HCT116 (cell line): ENCODE data around the gene ZNRF2. TPM values are rescaled to one million over a fixed set of nuclear protein-coding genes. Genes with fewer than 3 reads are reported as not detected.
"Not testable (repeated sequence)": the region's sequence is repeated elsewhere in the genome, so short reads cannot be mapped to it uniquely, and the experiment has no call there.

Experiments used
- ATAC-seq: fragments of 200-7000 bp; cut with Tn5 transposase; 2 replicates; pipeline ENCODE4 v1.9.1; 2020; ENCODE audit warnings: mild to moderate bottlenecking, moderate library complexity
- BruUV-seq: library from RNA; stranded (reverse); fragments of 400-500 nt; replicated peaks from 2 replicates; lab custom pipeline; 2021; lab: Mats Ljungman, UMichigan
- CTCF ChIA-PET: fragments of 300-600 bp; sonication (Branson Sonifier 250); formaldehyde crosslinking; loops from one replicate; lab custom pipeline; 2021; ENCODE audit warnings: antibody characterized with exemption; lab: Charles Lee
- POLR2A ChIA-PET: fragments of 300-600, 350-600 bp; sonication (Branson Sonifier 250); formaldehyde crosslinking; loops from one replicate; lab custom pipeline; 2021; ENCODE audit warnings: antibody characterized with exemption; lab: Charles Lee
- RAD21 ChIA-PET, 2 experiments: fragments of 300-600 bp; sonication (Branson Sonifier 250); formaldehyde crosslinking; loops; one replicate each; lab custom pipeline; 2023; ENCODE audit warnings: low total read pairs in 2 of 2; ENCODE audit not compliant: uncharacterized antibody in 2 of 2, unreplicated experiment in 2 of 2, low non-redundant PET in 1 of 2; lab: Charles Lee
- DNase-seq: peaks from one replicate; pipeline ENCODE4 v3.0.0-alpha.2; 2010; ENCODE audit warnings: low read depth, low spot score
- H2AFZ ChIP-seq: fragments of 200-600 bp; shearing (Covaris generic), sonication (generic); 2 replicates; pipeline ENCODE4 v1.6.1; 2017; ENCODE audit warnings: low read depth, mixed run types, mixed read lengths, antibody characterized with exemption, low read length; ENCODE audit not compliant: poor library complexity, severe bottlenecking
- H3K27ac ChIP-seq: 2 replicates; pipeline ENCODE4 v1.5.1; 2012; ENCODE audit warnings: low read depth, low read length
- H3K27me3 ChIP-seq: fragments of 200-600 bp; sonication (generic); 2 replicates; pipeline ENCODE4 v1.6.1; 2016; ENCODE audit warnings: mixed run types, low read length, mixed read lengths; ENCODE audit not compliant: insufficient read depth
- H3K36me3 ChIP-seq, 2 experiments: fragments of 200-500 bp in 1 of 2; fragments of 200-600 bp in 1 of 2; sonication (Bioruptor generic) in 1 of 2; sonication (generic) in 1 of 2; 2 replicates each; pipeline versions ENCODE4 v1.5.1 to v1.6.1; 2014 to 2016; ENCODE audit warnings: low read length in 2 of 2, inconsistent platforms in 1 of 2, mixed read lengths in 1 of 2, mixed run types in 1 of 2; ENCODE audit not compliant: insufficient read depth in 2 of 2, control insufficient read depth in 1 of 2
- H3K4me1 ChIP-seq, 2 experiments: fragments of 200-600 bp in 1 of 2; sonication (generic) in 1 of 2; 2 replicates each; pipeline versions ENCODE4 v1.5.1 to v1.6.1; 2012 to 2017; ENCODE audit warnings: low read length in 2 of 2, inconsistent platforms in 1 of 2, mild to moderate bottlenecking in 1 of 2, mixed read lengths in 1 of 2, mixed run types in 1 of 2, moderate library complexity in 1 of 2; ENCODE audit not compliant: insufficient read depth in 2 of 2, control insufficient read depth in 1 of 2
- H3K4me2 ChIP-seq: fragments of 200-600 bp; sonication (generic); 2 replicates; pipeline ENCODE4 v1.6.1; 2017; ENCODE audit warnings: mixed run types, low read length, mixed read lengths
- H3K4me3 ChIP-seq, 2 experiments: fragments of 200-600 bp in 1 of 2; sonication (generic) in 1 of 2; replicated peaks in 1 of 2; 2 replicates each; pipeline ENCODE4 v1.5.1; 2011 to 2016; ENCODE audit warnings: low read length in 2 of 2, control low read depth in 1 of 2, low read depth in 1 of 2, mild to moderate bottlenecking in 1 of 2, mixed read lengths in 1 of 2, mixed run types in 1 of 2
- H3K79me2 ChIP-seq: fragments of 200-600 bp; sonication (generic); 2 replicates; pipeline ENCODE4 v1.6.1; 2017; ENCODE audit warnings: mild to moderate bottlenecking, mixed run types, low read length, moderate library complexity, mixed read lengths; ENCODE audit not compliant: insufficient read depth
- H3K9ac ChIP-seq: fragments of 200-600 bp; sonication (generic); 2 replicates; pipeline ENCODE4 v1.6.1; 2016; ENCODE audit warnings: low read length, mixed read lengths
- H3K9me2 ChIP-seq: fragments of 200-600 bp; sonication (generic), shearing (Covaris generic); 2 replicates; pipeline ENCODE4 v1.6.1; 2017; ENCODE audit warnings: mixed run types, mild to moderate bottlenecking, moderate library complexity; ENCODE audit not compliant: insufficient read depth
- H3K9me3 ChIP-seq, 2 experiments: fragments of 200-500 bp in 1 of 2; fragments of 200-600 bp in 1 of 2; sonication (Bioruptor generic) in 1 of 2; sonication (generic) in 1 of 2; 2 replicates each; pipeline ENCODE4 v1.6.1; 2014 to 2017; ENCODE audit warnings: low read length in 2 of 2, mixed read lengths in 2 of 2, inconsistent platforms in 1 of 2, low read depth in 1 of 2, mild to moderate bottlenecking in 1 of 2, mixed run types in 1 of 2, moderate library complexity in 1 of 2; ENCODE audit not compliant: control insufficient read depth in 1 of 2, insufficient read depth in 1 of 2
- H4K20me1 ChIP-seq: fragments of 200-600 bp; sonication (generic), shearing (Covaris generic); 2 replicates; pipeline ENCODE4 v1.6.1; 2017; ENCODE audit warnings: mixed run types, mild to moderate bottlenecking, moderate library complexity; ENCODE audit not compliant: insufficient read depth
- FOSL1 ChIP-seq: IDR thresholded peaks from 2 replicates; pipeline ENCODE4 v1.6.1; 2012; ENCODE audit warnings: low read depth
- JUND ChIP-seq: IDR thresholded peaks from 2 replicates; pipeline ENCODE4 v1.6.1; 2012
- SP1 ChIP-seq: IDR thresholded peaks from 2 replicates; pipeline ENCODE4 v1.6.1; 2012; ENCODE audit warnings: low read depth
- intact Hi-C: fragments of 100-400 bp; cut with micrococcal nuclease; formaldehyde crosslinking; loops from 2 replicates; pipeline ENCODE4 v1.10.0; 2022
- total RNA-seq: library from RNA; stranded (reverse); gene quantifications from one replicate; pipeline ENCODE4 v1.2.1, GENCODE V29; 2021; ENCODE audit not compliant: unreplicated experiment

ZNRF2 gene
- total RNA-seq, 1 experiment from 2014 or later = 10.2 TPM

DNA sequence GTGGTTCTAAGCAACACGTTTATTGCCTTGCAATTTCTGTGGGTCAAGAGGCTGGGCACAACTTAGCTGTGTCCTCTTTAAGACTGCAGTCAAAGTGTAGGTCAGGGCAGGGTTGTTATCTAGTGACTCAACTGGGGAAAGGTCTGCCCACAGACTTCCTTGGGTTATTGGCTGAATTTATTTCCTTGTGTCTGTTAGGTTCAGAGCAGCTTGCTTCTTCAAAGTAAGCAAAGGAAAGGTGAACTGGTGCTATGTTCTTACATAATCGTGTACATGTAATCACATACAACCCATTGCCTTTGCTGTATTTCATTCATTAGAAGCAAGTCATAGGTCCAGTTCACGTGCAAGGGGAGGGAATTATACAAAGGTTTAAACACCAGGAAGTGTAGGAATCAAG is 5.9 kb downstream of the ZNRF2 start:
- POLR2A ChIA-PET, DNase-seq, BruUV-seq, H3K36me3 ChIP-seq, H3K9me3 ChIP-seq, intact Hi-C loops, H3K27me3 ChIP-seq, H3K27ac ChIP-seq, RAD21 ChIA-PET, H3K9me2 ChIP-seq, H4K20me1 ChIP-seq, H3K9ac ChIP-seq, H3K4me3 ChIP-seq, H2AFZ ChIP-seq, CTCF ChIA-PET: not testable (repeated sequence)
- peak overlapping the region; percentile 52 for H3K4me2 ChIP-seq
- H3K4me1 ChIP-seq = peaks cover 10 to 28% of the 10 kb centered on the region in 2 experiments
- TF ChIP-seq SP1 (0 out of 2 replicates have a peak, but pooled peaks have one; percentile 12), FOSL1 (peak; percentile 13; the same call in 1 of the 2 replicates), JUND (0 out of 2 replicates have a peak, but pooled peaks have one; percentile 19)
- H3K79me2 ChIP-seq = peaks cover 62% of the 10 kb centered on the region
- peak; percentile 53 for ATAC-seq

DNA sequence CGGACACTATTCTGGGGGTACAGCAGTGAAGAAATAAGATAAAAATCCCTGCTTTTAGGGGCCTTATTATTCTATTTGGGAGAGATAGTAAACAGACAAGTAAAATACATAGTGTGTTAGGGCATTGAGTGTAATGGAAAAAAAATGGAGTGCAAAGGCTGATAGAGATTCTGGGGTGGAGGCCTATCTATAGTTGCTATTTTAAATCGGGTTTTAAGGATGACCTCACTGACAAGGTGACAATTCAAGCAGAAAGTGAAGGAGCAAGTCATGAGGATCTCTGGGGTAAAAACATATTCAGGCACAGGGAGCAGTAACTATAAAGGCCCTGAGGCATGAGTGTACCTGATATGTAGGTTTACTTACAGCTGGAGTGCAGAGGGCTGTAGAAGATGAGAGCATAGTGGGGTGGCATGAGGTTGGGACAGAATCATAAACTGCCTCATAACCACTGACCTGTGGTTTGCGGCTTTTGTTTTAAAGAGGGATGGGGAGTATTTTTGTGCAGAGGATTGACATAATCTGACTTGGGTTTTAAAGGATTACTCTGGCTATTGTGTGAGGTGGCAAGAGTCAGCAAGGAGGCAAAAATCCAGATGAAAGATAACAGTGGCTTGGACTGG is 8.1 kb downstream of the ZNRF2 start:
- POLR2A ChIA-PET, H3K27ac ChIP-seq, CTCF ChIA-PET, H3K9ac ChIP-seq, H4K20me1 ChIP-seq, ATAC-seq, H3K4me3 ChIP-seq, BruUV-seq, H3K27me3 ChIP-seq, intact Hi-C loops, RAD21 ChIA-PET, H3K4me2 ChIP-seq, H2AFZ ChIP-seq, DNase-seq, H3K9me3 ChIP-seq, H3K9me2 ChIP-seq, H3K36me3 ChIP-seq: not testable (repeated sequence)
- Histone ChIP-seq H3K79me2 (peaks cover 46% of the 10 kb centered on the region), H3K4me1 (peaks cover 2 to 19% of the 10 kb centered on the region in 2 experiments; a peak in 2 of 4 replicates)

- not testable (repeated sequence) for ATAC-seq
Observed at GRCh38 chr7:30296304-30296703, 11.9 kb downstream of the ZNRF2 start.

DNA sequence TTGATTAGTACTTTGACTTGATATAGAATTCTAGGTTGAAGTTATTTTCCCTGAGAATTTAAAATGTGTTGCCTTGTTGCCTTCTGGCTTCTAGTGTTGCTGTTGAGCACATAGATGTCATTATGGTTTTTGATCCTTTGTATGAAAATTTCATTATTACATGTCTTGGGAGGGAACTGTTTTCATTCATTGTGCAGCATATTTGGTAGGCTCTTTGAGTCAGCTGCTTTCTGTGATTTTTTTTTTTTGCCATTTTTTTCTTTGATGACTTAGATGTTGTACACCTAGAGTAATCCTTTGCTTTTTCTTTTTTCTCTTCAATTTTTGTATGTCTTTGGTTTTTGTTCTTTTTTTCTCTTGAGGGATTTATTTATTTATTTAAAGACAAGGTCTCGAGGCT is 13.1 kb downstream of the ZNRF2 start:
- CTCF ChIA-PET = not testable (repeated sequence)

More at GRCh38 chr7:30296304-30296703, 11.9 kb downstream of the ZNRF2 start:
- H3K9me2 ChIP-seq, H3K27me3 ChIP-seq, H3K9ac ChIP-seq, intact Hi-C loops, H3K4me3 ChIP-seq, H3K27ac ChIP-seq, H3K36me3 ChIP-seq, CTCF ChIA-PET, H3K9me3 ChIP-seq, H3K4me1 ChIP-seq, H4K20me1 ChIP-seq, H3K4me2 ChIP-seq, BruUV-seq, POLR2A ChIA-PET, H2AFZ ChIP-seq, DNase-seq, RAD21 ChIA-PET: not testable (repeated sequence)
- H3K79me2 ChIP-seq = peaks cover 36% of the 10 kb centered on the region

More for the DNA sequence above, 13.1 kb downstream of the ZNRF2 start:
- H3K4me2 ChIP-seq, H2AFZ ChIP-seq, H4K20me1 ChIP-seq, RAD21 ChIA-PET, H3K36me3 ChIP-seq, H3K4me1 ChIP-seq, BruUV-seq, H3K9ac ChIP-seq, H3K27ac ChIP-seq, H3K4me3 ChIP-seq, intact Hi-C loops, DNase-seq, POLR2A ChIA-PET, ATAC-seq, H3K9me3 ChIP-seq, H3K27me3 ChIP-seq, H3K9me2 ChIP-seq: not testable (repeated sequence)
- peaks cover 34% of the 10 kb centered on the region for H3K79me2 ChIP-seq
